GM18951 (cell line): Measurements from ENCODE around the gene AMOTL1.

Source experiments
- POLR2A ChIP-seq: IDR thresholded peaks from 4 replicates; pipeline ENCODE4 v1.6.1; 2011; ENCODE audit warnings: mild to moderate bottlenecking; ENCODE audit not compliant: insufficient read length, insufficient read depth; ENCODE audit errors: extremely low read depth
- in situ Hi-C: fragments of 300-500 bp; cut with MboI; formaldehyde crosslinking; loops from one replicate; pipeline ENCODE4 v1.12.0; 2022; ENCODE audit warnings: low sequenced_read_pairs, mixed read lengths, inconsistent platforms; ENCODE audit not compliant: unreplicated experiment

The AMOTL1 gene

DNA sequence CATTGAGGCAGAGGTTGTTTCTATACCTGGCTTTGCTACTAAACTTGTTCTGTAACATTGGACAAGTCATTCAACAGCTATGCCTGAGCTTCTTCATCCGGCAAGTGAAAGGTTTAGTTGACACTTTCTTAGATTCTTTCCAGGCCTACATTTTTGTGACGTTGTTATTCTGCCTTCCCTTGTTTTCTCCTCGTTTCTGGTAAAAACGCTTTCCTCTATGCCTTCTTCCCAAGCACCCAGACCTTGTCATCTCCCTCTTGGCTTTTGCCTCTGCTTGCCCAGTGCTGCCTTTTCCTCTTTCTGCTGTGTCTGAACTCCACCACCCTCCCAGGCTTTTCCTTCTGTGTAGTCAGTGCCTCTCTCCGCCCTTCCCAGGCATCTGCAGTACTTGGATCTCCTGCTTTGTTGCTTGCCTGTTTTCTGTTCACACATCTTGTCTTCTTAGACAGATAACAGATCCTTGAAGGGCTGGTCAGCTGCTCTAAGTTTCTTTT lies 1.4 kb upstream of the AMOTL1 start:
- TF ChIP-seq POLR2A, result no peak
- in situ Hi-C loops, result loop anchor here (10.0 kb wide), 1 partner anchor 142 kb away; no protein-coding TSS in a partner anchor

DNA sequence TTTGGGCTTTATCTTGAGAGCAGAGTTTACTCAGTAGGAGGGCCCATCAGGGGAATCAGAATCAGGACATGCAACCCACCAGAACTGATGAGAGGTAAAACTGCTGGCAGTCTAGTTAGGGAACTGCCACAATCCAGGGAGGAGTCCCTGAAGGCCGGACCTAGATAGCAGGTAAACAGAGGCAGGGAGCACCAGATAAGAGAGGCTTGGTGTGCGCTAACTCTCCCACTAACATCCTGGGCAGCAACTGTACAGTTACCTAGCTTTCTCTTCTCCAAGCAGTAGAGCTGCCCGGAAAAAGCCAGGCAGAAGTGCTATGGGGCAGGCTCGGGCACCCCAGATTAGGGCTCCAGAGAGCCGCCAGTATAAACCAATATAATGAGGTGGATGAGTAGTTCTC lies 865 bp upstream of the AMOTL1 start:
- TF ChIP-seq POLR2A, result no peak
- in situ Hi-C loops, result loop anchor here (10.0 kb wide), 1 partner anchor 142 kb away; no protein-coding TSS in a partner anchor

DNA sequence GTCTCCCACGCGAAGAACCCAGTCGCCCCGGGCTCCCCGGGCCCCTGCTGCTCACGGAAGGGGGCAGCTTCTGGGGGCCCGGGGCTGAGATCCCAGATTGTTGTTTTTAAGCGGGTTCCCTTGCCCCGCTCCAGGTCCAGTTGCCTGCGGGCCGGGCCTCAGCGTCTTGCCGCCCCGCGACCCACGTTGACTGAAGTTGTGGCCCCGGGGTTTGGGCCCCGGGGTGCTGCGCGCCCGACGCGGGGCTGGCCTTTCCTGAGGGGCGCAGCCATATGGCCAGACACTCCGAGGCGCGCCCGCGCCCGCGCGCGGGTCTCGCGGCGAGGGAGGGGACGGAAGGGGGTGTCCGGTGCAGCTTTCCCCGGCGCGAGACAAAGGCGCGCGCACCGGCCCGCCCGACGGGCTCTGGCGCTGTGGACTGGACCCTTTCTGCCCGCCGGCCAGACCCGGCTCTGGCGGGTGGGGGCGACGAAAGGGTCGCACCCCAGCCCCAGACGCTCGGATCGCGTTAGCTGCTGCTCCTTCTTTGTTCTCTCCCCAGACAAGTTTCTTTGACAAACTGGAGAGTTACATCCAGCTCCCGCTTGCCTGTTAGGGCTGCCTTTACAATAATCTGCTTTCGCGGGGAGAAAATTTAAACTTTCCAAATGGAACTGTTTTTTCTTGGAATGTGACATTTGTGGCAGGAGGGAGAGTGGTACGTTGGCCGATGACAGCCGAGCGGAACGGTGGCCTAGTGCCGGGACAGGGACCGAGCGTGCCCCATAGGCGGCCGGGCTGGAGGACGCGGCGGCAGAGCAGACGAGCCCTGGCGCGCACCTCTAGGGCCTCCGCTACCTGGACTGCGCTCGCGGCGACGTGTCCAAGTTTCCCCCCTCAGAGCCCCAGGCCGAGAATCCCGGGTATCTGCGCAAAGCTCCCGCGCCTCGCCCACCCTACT lies 716 bp downstream of the AMOTL1 start:
- in situ Hi-C loops, result loop anchor here (10.0 kb wide), 1 partner anchor 144 kb away; no protein-coding TSS in a partner anchor
- no peak for TF ChIP-seq POLR2A

DNA sequence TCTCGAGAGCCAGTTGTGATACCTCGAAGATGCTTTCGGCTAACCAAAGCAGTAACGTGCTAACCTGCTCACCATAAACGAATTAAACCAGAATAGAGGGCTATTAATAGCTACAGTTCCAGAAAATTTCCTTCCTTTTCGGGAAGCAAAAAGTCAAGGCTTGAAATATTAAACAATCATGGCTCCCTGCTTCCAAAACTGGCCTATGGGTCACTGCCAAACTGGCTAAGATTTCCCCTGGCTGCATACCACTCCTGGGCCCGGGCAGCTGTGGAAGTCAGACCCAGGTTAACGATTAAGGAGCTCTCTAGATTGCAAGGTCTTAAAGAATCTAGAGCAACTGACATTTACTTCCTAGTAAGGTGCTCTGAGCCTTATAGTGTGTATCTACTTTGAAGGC lies 1.7 kb downstream of the AMOTL1 start:
- in situ Hi-C loops, result loop anchor here (10.0 kb wide), 1 partner anchor 145 kb away; no protein-coding TSS in a partner anchor
- no peak for TF ChIP-seq POLR2A

DNA sequence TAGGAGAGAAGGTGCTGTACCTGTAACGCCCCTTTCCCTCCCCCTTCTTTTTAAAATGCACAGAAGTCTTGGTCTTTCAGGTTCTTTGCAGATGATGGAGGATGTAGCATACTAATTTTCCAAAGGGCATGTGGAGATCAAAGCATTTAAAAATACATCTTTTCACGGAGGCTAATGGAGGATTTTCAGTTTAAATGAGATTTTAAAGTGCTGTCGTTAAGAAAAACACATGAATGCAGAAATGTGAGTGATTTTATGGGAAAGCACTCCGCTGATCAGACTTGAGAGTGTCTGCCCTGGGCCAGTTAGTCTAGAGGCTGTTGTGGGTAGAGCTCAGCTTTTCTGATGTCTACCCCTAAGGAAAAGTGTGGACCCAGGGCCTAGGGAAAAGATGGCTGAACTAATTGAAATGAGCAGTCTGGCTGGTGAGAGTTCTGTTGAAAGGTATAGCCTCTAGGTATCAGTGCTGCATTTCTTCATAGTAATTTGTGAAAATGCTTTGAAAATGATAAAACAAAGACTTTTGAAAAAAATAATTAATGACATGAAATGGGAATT lies 2.5 kb downstream of the AMOTL1 start:
- in situ Hi-C loops, result no loop called here
- no peak for TF ChIP-seq POLR2A

DNA sequence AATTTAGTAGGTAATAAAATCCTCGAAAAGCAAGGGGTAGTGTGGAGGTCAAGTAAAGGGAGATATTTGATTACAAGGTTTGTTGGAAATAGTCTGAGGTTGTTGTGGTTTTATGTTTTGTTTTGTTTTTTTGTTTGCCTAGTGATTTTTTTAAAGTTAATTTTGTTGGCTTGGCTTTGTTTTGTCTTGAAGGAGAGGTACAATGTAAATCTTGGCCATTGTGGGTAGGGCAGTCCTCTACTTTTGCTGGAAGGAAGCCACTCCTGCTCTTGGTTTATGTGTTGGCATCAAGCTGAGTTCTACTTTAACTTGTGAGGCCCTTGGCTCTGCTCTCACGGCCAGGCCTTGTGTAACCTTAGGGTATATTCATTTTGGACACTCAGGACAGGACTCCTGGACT lies 3.2 kb downstream of the AMOTL1 start:
- in situ Hi-C loops, result no loop called here
- no peak for TF ChIP-seq POLR2A

DNA sequence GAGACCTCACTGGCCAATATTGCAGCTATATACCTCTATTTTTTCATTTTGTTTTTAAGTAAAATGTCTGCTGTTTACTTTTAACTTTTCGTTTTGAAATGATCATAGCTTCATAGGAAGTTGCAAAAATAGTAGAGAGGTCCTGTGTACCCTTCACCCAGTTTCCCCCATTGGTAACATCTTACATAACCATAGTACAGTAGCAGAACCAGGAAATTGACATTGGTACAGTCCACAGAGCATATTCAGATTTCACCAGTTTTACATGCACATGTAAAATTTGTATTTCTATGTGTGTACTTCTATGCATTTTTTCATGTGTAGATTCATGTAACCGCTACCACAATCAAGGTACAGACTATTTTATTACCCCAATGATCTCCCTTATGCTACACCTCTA lies 3.8 kb downstream of the AMOTL1 start:
- in situ Hi-C loops, result no loop called here
- no peak for TF ChIP-seq POLR2A

DNA sequence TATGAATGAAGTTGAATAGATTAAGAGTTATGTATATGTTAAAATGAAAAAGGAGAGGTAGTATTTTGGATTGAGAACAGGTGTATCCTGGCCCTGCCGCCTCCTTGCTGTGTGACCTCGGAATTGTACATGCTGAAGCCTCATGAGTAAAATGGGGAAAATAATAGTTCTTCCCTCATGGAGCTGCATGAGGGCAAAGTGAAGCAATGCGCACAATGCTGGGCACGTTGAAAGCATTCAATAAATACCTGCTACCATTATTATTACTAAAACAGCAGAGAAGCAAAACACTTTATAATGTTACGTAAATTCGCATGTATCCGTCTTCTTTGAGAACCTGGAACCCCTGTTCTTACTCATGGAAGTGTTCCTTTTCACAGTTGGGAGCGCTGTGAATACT lies 5.7 kb downstream of the AMOTL1 start:
- TF ChIP-seq POLR2A, result no peak
- in situ Hi-C loops, result no loop called here

DNA sequence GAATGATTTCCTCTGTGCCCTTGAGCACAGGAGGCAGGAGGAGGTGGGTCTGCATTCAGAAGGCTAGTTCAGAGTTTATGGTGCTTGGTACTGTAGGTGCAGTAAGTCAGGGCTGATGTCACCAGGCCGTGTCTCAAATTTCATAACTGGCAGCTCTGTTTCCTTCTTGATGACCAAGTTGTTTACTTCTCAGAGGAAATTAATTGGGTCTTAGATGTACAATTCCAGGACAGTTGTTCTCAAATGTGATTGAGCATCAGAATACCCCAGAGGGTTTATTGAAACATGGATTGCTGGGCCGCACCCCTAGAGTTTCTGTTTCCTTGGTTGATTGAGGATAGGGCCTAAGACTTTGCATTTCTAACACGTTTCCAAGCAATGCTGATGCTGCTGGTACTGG lies 6.2 kb downstream of the AMOTL1 start:
- TF ChIP-seq POLR2A, result no peak
- in situ Hi-C loops, result no loop called here

DNA sequence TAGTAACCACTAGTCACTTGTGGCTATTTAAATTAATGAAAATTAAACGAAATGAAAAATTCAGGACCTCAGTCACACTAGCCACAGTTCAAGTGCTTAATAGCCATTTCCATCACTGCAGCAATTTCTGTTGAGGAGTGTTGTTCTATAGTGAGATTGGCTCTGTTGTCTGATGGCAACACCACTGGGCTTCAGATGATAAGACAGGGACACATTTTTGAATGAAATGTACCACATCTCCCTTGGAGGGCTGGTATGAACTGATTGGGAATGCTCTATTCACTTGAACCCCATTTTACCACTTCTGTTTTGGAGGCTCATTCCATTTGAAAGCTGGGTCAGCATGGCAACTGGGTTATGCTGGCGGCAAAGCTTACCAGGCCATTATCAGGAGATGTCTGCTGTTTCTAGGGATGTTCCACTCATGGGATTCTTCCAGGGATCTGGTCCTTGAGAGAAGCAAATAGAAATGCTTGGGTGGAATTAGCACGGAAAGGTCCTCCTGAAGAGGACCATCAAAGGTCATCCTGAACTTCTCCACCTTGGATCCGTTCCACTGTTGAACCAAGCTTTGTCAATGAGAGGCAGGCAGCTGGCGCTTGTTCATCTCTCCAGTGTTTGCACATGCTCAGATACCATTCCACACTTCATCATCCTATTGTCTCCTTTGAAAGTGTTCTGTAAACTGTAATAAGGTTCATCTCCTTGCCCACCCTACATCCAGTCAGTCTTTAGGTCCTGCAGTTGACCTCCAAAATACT lies 7.6 kb downstream of the AMOTL1 start:
- in situ Hi-C loops, result no loop called here
- TF ChIP-seq POLR2A, result no peak

DNA sequence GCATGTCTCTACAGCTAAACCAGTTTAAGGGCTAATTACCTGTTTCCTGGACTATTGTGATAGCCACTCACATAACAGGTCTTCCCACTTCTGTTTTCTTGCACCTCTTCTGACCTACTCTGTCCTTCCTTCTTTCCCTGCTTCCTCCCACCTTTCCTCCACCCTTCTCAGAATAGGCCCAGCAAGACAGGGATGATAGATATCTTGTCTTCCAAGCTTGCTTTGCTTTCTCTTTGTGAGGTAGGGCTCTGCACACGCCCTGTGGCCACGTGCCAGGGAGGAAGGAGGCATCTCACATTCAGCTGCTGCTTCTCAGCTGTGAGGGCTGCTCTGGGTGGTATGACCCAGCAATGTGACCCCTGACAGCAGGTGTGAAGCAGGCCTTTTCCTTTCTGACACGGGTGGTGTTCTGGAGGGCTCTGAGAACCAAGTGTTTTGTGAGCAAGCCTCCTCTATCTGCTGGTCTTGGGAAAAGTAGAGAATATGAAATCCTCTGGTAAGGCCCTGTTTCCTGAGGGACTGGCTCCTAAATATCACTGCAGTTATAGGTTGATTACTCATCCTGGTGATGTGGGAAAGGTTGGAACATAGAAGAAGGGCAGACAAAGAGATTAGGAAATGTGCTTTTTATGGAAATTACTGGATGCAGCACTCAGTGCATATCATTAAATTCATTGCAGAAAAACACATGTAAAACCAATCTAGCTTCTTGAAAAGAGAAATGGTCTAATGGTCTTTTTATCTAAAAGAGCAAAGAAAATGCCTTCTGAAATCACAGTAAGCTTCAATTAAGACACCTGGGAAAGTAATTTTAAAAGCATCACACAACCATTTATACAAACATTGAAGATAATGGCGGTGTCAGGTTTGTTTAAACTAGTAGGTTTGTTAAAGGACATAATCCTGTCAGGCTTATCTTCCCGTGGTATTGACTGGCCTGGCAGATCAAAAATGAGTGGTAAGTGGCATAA lies 8.5 kb downstream of the AMOTL1 start:
- no peak for TF ChIP-seq POLR2A
- in situ Hi-C loops, result no loop called here

DNA sequence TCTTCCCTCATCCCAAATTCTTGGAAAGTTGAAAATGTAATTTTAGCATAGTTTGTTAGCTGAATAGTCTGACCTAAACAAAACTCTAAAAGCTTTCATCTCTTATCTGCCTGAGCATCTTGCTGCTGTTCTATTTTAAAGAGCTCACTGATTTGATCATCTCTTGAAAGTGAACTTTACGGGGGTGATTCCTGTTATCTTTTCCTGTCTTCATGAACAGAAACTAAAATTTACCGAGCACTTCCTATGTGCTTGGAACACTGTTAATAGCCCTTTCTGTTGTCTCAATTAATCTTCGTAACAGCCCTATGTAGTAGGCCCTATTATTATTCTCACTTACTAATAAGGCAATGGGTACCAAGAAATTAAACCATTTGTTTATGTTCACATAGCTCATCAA lies 12.3 kb downstream of the AMOTL1 start:
- no peak for TF ChIP-seq POLR2A

More for the DNA sequence above, 12.3 kb downstream of the AMOTL1 start:
- in situ Hi-C loops, result no loop called here
